ENCODE results near the gene SLC25A19. TPM values are rescaled to one million over a fixed set of nuclear protein-coding genes. Genes with fewer than 3 reads are reported as not detected.

SLC25A19 gene
- total and polyA plus RNA-seq, 10 of the 15 experiments (the other 5 are each of a cell fraction or from before 2014, with no cell fraction given) = 32.9 to 91.6 (median 53.7) TPM

- BruUV-seq (replicated peaks) = no TSS peak
- Histone ChIP-seq H3K79me2 (ENCODE audit: control insufficient read depth, insufficient read depth, low read length) (peaks cover 41% of the 10 kb centered on the region), H4K20me1 (ENCODE audit: control insufficient read depth, insufficient read depth) (no peaks in the 10 kb centered on the region), H3K4me2 (ENCODE audit: control insufficient read depth, insufficient read depth) (no peak overlapping the region), H3K9ac (ENCODE audit: control insufficient read depth, insufficient read depth, low read length) (no peak overlapping the region), H3K36me3 (ENCODE audit: control insufficient read depth in 2 of 2, insufficient read depth in 2 of 2, low read length in 1 of 2) (peaks cover 12 to 14% of the 10 kb centered on the region in 2 experiments), H3K27ac (ENCODE audit: control insufficient read depth, insufficient read depth) (no peak overlapping the region), H3K4me1 (ENCODE audit: control insufficient read depth, insufficient read depth, low read length) (peaks cover 10% of the 10 kb centered on the region), H3K27me3 (replicated peaks in 1 of 2; ENCODE audit: control insufficient read depth in 2 of 2, insufficient read depth in 2 of 2, low read length in 1 of 2) (no peaks in the 10 kb centered on the region), H2AFZ (ENCODE audit: control insufficient read depth, low read depth, low read length) (no peak overlapping the region), H3K9me3 (replicated peaks; ENCODE audit: control insufficient read depth, insufficient read depth, low read length) (no peaks in the 10 kb centered on the region), H3K4me3 (no peak overlapping the region)
- ATAC-seq = no peak
- DNase-seq (ENCODE audit: low read depth, low spot score) = no peak
- FAIRE-seq = no peak
- intact Hi-C loops (cut with micrococcal nuclease; ENCODE audit: unreplicated experiment) = loop anchor here (10.0 kb wide), 1 partner anchor 249 kb away; the partner anchor contains the start of genes CASKIN2 and TSEN54
- SMC1A ChIA-PET (ENCODE audit: uncharacterized antibody, unreplicated experiment) = no interaction called here
- RAD21 ChIA-PET (ENCODE audit: unreplicated experiment) = no interaction called here
- no peak for TF ChIP-seq RB1 (IDR thresholded peaks at IDR 0.05; ENCODE audit: borderline replicate concordance)
- TF ChIP-seq ATF7 (IDR thresholded peaks at IDR 0.05; ENCODE audit: low read depth) = no peak
- TF ChIP-seq MTA3 (IDR thresholded peaks at IDR 0.05; ENCODE audit: borderline replicate concordance, low read length) = no peak
- TF ChIP-seq YY1 (IDR thresholded peaks at IDR 0.05; ENCODE audit: low read depth, low read length) = no peak
- no peak for TF ChIP-seq USF2 (IDR thresholded peaks at IDR 0.05; ENCODE audit: borderline replicate concordance, low read depth, low read length)
- TF ChIP-seq STAT3 (IDR thresholded peaks at IDR 0.05; ENCODE audit: low read depth, low read length) = no peak
- no peak for TF ChIP-seq E2F4 (IDR thresholded peaks at IDR 0.05; ENCODE audit: low read depth, low read length)
- no peak for TF ChIP-seq RFX5 (IDR thresholded peaks at IDR 0.05; ENCODE audit: low read depth, low read length)
- POLR2A ChIA-PET = no interaction called here
- in situ Hi-C loops (cut with MboI) = no loop called here
- CTCF ChIA-PET = no interaction called here
- 93% methylated on average over 17 of the region's 17 CpGs for WGBS (ENCODE audit: insufficient coverage, insufficient replicate concordance, low lambda C conversion rate, missing lambda C conversion rate)
These were observed 23.5 kb downstream of the SLC25A19 start for GRCh38 chr17:75265614-75266315.

All from GM12878 (cell line).